Esophagus muscularis mucosa (tissue), 3 donors: ENCODE results near the gene NRG2.

Experiments
- CTCF ChIP-seq, 3 experiments: fragments of 200-600 bp in 2 of 3; fragments of 450-650 bp in 1 of 3; sonication (generic) in 2 of 3; IDR thresholded peaks; one replicate each; pipeline ENCODE4 v1.5.1; 2017 to 2019; ENCODE audit warnings: antibody characterized with exemption in 3 of 3, mild to moderate bottlenecking in 2 of 3, moderate library complexity in 1 of 3
- POLR2A ChIP-seq: fragments of 450-650 bp; IDR thresholded peaks from one replicate; pipeline ENCODE4 v1.6.1; 2017; ENCODE audit warnings: antibody characterized with exemption, moderate library complexity, mild to moderate bottlenecking, low read depth
- POLR2AphosphoS5 ChIP-seq, 2 donors: sonication (generic); formaldehyde crosslinking; IDR thresholded peaks; one replicate each; pipeline ENCODE4 v1.6.1; 2017; ENCODE audit warnings: antibody characterized with exemption in 2 of 2

GRCh38 chr5:139955616-139956273, 87.4 kb downstream of the NRG2 start:
- TF ChIP-seq POLR2A (no peak), CTCF (IDR thresholded peaks at IDR 0.05) (no peak), POLR2AphosphoS5 (IDR thresholded peaks at IDR 0.05) (no peak)
